ENCODE results near the gene CUL5.

The CUL5 gene

DNA sequence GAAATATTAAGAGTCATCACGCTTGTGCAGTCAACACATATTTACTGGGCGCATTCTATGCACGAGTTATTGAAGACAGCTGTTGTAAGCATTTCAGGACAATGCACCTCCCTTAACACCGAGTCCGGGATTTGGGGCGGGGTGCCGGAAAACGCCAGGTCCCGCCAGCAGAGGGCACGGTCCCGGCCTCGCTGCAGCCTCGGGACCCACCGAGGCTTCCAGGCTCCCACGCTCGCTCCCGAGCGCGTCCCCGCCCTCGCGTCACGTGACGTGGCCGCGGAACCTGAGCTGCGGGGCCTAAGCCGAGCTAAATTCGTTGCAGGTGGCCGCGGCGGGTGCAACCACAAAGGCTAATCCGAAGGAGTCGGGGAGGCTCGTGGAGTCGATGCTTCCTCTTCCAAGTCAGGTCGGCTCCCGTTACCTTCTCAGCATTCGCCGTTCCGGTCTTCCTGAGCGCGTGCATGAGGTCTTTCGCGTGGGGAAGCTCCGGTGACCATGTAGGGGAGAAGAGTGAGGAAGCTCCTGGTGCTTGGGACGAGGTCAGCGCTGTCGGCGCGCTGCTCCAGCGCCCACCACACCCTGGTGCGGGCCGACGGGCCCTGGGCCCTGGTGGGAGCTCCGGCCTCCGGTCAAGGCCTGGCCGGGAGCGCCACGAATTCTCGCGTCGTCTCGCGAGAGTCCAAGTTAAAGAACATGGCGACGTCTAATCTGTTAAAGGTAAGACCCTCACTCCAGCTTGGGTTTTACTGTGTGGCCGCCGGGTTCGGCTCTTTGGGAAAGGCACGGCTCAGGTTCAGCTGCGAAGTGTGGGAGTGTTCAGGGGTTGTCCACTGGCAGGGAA is at the start of gene CUL5:
TSS of gene CUL5 (plus strand) at position 243 of the 841 bp plus-strand sequence. CDS start at position 694, 451 bp downstream.
- peak; percentile 85 for DNase-seq (ENCODE audit: low spot score)

DNA sequence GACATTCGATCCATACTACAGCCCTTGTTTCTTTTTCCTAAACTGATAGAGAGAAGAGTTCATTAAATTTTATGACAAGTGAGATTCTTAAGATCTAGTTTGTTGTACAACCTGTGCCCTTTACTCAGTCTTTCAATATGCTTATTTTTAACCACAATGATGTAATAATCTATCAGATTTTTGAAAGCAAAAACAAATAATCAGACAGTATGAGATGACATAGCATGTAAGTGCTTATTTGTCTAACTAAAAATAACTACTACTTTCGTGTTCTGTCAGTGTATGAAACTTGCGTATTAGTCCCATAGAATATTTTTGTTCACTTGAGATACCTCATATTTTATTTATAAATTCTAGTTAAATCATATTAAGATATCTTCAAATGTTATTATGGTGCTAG is 47.2 kb upstream of the CUL5 start:
- no peak for DNase-seq (ENCODE audit: low spot score)

DNA sequence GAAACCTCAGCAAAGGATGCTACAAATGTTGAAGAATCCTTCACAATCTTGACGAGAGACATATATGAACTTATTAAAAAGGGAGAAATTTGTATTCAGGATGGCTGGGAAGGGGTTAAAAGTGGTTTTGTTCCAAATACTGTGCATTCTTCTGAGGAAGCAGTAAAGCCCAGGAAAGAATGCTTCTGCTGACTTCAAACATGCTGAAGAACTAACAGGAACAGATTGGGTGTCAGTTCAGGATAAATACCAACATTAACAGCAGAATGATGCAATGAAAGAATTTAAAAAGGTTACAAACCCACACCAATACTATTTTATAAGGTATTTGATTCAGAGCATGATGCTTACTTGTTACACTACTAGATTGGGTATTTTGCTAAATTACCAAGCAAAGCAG is 46.5 kb upstream of the CUL5 start:
- no peak for DNase-seq (ENCODE audit: low spot score)

DNA sequence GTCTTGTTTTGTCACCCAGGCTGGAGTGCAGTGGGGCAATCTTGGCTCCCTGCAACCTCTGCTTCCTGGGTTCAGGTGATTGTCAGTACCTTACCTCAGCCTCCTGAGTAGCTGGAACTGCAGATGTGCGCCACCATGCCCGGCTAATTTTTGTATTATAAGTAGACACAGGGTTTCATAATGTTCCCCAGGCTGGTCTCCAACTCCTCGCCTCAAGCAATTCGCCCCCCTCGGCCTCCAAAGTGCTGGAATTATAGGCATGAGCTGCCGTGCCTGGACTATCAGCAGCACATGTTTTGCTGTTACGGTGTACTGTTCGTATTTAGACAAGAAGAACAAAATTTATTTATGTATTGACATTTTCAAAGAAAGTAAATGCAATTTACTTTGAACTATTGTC is 45.6 kb upstream of the CUL5 start:
- DNase-seq (ENCODE audit: low spot score) = no peak

DNA sequence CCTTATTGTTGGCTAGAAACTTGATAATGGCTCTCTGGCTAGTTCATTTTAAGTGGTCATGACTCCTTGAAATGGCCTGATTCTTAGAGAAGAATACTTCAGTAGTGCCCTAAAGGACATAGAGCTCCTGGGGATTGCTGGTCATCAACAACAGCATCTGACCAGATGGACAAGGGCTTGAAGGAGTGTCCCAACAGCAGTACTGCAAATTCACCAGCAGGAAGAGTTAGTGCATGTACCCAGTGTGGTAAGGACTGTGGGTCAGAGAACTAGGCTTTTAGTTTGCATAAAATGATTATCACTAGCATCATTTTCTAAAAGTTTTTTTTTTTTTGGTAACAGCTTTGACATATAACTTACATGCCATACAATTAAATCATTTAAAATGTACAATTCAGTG is 39.5 kb upstream of the CUL5 start:
- DNase-seq (ENCODE audit: low spot score) = no peak

DNA sequence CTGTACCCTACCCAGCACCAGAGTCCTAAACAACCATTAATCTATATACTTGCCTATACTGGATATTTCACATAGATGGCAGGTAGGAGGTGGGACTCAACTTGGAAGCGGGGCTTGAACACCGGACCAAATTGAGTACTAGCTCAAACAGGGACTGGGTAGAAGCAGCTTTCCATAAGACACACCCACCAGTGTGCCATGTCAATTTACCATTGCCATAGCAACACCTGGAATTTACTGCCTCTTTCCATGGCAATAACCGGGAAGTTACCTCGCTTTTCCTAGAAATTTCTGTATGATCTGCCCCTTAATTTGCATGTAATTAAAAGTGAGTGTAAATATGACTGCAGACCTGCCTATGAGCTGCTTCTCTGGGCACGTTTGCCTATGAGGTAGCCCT is 38.6 kb upstream of the CUL5 start:
- no peak for DNase-seq (ENCODE audit: low spot score)

DNA sequence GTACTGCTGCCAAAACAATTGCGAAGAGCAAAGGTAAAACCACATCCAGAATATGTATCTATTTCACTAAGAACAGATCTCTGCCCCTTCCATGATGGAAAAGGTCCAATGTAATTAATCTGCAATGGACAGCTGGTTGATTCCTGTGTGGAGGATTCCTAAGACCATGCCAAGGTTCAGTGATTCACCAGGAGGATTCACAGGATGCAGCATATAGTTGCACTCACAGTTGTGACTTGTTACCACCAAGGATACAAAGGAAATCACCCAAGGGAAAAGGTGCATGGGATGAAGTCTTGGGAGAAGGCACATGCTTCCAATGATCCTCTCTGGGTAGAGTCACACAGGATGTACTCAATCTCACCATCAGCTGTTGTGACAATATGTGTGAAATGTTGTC is 35.1 kb upstream of the CUL5 start:
- DNase-seq (ENCODE audit: low spot score) = no peak

DNA sequence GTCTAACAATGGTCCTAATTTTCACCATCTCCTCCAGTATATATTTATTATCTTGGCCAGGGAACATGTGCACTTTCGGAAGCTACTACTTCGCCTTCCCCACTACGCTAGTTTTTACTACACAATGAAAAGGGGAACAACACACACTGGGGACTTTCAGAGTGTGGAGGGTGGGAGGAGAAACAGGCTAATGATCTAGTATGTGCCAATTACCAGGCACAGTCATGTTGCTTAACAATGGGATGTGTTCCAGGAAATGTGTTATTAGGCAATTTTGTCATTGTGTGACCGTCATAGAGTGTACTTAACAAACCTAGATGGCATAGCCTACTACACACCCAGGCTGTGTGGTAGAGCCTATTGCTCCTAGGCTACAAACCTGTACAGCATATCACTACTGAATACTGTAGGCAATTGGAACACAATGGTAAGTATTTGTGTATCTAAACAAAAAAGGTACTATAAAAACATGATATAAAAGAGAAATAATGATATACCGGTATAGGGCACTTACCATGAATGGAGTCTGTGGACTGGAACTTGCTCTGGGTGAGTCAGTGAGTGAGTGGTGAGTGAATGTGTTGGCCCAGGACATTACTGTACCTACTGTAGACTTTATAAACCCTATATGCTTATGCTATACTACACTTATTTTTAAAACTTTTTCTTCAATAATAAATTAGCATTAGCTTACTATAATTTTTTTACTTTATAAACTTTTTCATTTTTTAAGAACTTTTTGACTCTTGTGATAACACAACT is 20.1 kb upstream of the CUL5 start:
- DNase-seq (ENCODE audit: low spot score) = no peak

DNA sequence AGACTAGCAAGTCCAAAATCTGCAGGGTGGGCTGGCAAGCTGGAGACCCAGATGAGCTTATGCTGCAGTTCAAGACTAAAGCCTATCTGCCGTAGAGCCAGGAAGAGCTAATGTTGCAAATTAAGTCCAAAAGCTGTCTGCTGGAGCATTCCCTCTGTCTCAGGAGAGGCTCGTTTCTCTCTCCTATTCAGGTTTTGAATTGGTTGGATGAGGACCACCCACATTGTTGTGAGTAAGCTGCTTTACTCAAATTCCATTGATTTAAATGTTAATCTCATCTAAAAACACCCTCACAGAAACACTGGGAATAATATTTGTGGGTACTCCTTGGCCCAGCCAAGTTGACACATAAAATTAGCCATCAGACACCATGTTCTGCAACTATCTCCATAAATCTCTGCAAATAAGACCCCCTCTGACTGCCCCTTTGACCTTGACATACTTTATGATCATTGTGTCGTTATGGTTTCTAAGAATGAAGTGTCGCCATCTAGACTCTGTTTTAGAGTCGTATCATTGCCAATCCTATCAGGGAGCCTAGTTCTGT is 16.8 kb upstream of the CUL5 start:
- no peak for DNase-seq (ENCODE audit: low spot score)

DNA sequence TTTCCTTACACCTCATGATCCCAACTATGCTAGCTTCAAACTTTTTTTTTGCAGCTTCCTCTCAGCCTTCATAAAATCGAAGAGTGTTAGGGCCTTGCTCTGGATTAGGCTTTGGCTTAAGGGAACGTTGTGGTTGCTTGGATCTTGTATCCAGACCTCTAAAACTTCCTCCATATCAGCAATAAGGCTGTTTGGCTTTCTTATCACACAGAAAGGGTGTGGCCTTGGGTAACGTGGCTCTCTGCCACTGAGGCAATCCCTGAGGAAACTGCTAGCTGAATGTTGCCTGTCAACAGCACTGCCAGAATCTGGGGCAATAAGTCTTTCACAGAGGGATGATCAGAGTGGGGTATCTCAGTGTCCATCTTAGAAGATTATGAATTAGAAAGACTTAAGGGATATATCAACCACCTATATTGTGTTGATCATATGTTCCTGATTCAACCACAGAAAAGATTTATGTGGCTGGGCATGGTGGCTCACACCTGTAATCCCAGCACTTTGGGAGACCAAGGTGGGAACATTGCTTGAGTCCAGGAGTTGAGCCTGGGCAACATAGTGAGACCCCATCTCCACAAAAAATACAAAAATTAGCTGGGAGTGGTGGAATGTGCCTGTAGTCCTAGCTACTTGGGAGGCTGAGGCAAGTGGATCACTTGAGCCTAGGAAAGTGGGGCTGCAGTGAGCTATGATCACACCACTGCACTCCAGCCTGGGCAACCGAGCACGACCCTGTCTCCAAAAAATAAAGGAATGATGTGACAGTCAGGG is 12.5 kb upstream of the CUL5 start:
- no peak for DNase-seq (ENCODE audit: low spot score)

DNA sequence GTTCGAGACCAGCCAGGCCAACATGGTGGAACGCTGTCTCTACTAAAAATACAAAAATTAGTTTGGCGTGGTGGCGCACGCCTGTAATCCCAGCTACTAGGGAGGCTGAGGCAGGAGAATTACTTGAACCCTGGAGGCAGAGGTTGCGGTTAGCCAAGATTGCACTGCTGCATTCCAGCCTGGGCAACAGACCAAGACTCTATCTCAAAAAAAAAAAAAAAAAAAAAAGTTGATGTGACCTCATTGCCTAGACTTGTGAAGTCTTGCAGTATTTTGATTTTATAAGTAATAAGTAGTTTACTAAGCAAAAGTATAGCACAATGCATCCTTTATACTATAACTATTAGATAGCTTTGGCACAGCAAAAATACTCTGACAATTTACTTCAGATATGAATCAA is 9.9 kb upstream of the CUL5 start:
- no peak for DNase-seq (ENCODE audit: low spot score)

DNA sequence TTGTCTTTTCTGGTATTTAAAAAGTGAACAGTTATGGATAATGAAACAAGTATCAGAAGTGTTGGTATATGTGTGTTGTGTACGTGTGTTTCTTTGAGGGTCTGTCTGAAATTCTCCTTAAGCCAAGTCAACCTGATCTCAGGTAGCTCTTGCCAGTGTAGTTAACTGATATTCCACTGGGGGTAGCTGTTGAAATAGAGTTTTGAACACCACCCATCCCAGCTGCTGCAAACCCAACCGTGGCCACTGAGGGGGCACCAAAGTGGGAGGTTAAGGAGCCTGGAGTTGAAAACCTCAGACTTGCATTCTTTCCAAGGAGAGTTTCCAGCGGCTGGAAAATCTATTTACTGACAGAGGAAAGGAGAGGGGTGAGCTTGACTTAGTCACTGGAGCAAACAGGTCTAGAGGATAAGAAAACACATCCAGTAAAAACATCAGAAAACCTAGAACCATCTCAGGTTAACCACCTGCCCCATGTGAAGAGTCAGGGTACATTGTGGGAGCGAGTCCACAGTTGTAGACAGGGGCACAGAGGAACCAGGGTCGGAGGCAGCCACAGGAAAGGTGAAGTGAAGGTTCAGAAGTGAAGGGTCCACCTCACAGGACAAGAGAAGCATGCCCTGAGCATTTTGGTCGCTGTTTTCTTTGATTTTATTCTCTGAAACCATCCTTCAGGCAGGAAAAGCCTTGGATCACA is 8.8 kb upstream of the CUL5 start:
- DNase-seq (ENCODE audit: low spot score) = peak; percentile 5

DNA sequence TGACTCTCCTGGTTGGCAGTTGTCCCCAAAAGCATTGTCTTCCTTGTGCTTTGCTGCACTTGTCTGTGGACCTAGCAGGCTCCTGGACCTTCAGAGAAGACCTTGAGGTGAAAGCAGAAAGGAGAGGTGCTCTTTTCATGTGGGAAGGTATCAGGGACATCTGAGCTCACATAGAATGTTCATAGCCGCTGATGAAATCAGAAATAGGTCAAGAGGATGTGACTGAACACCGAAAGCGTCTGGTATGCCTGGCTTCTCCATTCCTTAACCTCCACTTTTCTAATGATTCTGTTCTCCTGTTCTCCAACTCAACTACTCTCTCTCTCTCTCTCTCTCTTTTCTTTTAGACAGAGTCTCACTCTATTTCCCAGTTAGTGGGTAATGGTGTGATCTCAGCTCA is 6.2 kb upstream of the CUL5 start:
- DNase-seq (ENCODE audit: low spot score) = no peak

DNA sequence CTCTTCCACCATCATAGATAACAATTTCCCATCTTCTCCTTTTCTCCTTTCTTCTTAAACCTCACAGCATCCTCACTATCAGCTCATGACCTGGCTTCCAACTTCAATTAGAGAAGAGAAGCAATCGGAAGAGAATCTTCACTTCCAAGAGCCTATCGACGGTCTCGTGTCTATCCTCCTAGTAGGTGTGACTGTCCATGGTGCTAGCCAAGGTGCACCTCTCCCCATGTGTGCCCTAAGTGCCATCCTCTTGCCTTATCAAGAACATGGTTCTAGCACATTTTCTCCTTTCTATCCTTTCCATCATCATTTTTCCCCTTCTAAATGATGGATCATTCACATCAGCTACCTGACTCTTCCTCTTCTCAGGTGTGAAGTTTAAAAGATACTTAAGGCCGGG is 5.1 kb upstream of the CUL5 start:
- no peak for DNase-seq (ENCODE audit: low spot score)

DNA sequence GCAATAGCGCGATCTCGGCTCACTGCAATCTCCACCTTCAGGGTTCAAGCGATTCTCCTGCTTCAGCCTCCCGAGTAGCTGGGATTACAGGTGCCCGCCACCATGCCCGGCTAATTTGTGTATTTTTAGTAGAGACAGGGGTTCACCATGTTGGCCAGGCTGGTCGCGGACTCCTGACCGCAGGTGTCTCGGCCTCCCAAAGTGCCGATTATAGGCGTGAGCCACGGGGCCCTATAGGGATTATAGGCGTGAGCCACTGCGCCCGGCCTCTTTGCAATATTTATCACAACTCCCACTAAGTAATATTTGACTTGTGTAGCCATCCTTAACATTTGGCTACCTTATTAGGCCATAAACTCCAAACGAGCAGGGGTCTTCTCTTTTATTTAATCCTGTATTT is 879 bp upstream of the CUL5 start:
- DNase-seq (ENCODE audit: low spot score) = no peak

DNA sequence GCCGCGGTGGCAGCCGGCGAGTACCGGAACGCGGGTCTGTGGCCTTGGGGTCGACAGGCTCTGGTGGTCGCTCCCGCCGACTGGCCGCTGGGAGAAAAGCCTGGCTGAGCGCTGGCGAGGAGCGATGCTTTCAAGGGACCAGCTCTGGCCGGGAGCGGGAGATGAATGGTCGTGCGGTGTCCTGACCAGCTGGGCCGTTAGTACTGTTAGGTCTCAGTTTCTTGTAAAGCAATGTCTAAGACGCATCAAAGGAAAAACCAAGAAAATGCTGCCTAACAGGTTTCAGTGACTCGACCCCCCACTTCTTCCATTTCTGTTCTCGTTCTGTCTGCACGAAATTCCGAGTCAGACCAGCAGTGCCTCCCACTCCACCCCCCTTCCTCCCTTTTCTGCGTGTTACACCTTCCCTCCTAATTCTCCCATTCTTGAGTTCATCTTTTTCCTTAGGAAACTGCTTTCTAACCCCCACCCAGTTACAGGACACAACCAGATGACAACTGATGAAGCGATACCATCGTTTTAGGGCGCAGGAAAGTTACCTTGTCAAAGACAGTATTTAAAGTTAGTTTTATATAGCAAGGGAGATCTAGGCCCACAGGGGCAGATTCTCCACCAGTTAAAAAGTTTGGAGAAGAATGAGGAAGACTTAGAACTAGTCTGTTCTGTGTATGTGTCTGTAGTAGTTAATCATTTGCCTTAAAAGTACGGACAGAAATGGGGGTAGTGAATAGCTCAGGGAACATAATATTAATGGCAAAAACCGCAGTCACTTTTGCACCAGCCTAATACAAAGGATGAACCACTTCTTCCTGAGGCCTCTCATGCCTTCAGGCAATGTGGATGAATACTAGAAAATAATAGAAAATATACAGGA is 1.0 kb downstream of the CUL5 start:
- no peak for DNase-seq (ENCODE audit: low spot score)

DNA sequence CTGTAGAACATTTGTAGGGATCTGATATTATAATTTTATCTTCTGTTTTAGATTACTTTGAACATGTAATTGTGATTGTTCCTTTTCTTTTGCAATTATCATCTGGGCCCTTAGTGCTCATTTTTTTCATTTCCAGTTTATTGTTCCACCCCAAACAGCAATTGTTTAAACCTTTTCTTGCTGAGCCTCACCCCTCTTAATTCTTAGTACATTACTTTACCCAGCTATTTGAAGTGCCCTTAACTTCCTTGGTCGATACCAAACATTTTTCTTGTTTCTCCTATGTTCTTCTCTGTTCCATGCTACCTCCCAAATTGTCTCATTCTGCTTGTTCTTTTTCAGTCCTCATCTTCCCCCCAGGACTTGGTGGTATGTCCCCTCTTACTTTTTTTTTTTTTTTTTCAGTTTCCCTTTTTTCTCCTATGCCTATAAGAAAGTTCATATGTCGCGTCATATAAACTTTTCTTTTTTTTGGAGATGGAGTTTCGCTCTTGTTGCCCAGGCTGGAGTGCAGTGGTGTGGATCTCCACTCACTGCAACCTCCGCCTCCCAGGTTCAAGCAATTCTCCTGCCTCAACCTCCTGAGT is 3.5 kb downstream of the CUL5 start:
- DNase-seq (ENCODE audit: low spot score) = no peak

DNA sequence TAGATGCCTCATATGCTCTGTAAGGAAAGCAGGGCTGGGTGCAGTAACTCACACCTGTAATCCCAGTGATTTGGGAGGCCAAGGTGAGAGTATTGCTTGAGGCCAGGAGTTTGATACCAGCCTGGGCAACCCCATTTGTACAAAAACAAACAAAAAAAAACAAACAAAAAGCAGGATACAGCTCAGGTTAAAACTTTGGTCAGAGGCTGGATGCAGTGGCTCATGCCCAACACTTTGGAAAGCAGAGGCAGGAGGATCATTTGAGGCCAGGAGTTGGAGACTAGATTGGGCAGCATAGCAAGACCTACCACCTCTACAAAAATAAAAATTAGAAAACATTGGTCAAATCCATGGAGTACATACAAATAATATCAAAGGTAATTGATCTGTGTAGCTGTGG is 7.9 kb downstream of the CUL5 start:
- DNase-seq (ENCODE audit: low spot score) = no peak

DNA sequence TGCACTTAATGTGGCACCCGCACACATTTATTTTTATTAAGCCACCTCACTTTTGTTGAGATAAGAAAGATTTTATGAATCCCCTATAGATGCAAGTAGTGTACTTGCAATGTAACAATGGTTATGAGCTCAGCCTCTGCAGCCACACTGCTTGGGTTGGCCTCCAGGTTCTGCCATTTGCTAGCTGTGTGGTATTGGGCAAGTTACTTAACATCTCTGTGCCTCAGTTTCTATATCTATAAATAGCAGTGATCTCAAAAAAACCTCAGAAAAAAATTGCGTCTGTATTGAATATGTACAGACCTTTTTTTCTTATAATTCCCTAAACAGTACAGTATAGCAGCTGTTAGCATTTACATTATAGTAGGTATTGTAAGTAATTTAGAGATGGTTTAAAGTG is 10.0 kb downstream of the CUL5 start:
- no peak for DNase-seq (ENCODE audit: low spot score)

DNA sequence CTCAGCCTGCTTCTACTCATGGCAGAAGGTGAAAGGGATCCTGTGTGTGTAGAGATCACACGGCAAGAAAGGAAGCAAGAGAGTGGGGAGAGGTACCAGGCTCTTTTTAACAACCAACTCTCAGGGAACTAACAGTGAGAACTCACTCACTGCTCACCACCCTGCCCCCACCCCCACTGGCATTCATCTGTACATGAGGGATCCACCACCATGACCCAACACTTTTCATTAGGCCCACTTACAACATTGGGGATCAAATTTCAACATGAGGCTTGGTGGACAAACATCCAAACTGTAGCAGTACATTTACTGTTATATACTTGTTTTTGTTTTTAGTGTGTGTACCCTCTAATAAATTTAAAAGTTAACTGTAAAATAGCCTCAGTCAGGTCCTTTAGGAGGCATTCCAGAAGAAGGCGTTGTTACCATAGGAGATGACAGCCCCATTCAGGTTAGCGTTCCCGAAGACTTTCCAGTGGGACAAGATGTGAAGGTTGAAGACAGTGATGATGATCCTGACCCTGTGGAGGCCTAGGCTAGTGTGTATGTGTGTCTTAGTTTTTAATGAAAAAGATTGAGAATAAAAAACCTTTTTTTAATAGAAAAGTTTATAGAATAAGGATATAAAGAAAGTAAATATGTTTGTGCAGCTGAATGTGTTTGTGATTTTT is 11.3 kb downstream of the CUL5 start:
- no peak for DNase-seq (ENCODE audit: low spot score)
